Stimulated activated CD8-positive, alpha-beta memory T cell treated with anti-CD3 and anti-CD28 coated beads, Interleukin-7, amount 100 ng/mL, for 48 hours (primary cell): Measurements from ENCODE around the gene GRN.
"Not testable (repeated sequence)": the region's sequence is repeated elsewhere in the genome, so short reads cannot be mapped to it uniquely, and the experiment has no call there.

Experiments
- DNase-seq, 2 donors: peaks; one replicate each; pipeline ENCODE4 v3.0.0-alpha.2; 2020; ENCODE audit warnings: low read depth in 1 of 2; ENCODE audit errors: extremely low read depth in 1 of 2

The GRN gene

GRCh38 chr17:44360826-44361225 is 15.7 kb downstream of the GRN start:
- no peak for DNase-seq

GRCh38 chr17:44361292-44362260 is 16.5 kb downstream of the GRN start:
- no peak for DNase-seq

DNA sequence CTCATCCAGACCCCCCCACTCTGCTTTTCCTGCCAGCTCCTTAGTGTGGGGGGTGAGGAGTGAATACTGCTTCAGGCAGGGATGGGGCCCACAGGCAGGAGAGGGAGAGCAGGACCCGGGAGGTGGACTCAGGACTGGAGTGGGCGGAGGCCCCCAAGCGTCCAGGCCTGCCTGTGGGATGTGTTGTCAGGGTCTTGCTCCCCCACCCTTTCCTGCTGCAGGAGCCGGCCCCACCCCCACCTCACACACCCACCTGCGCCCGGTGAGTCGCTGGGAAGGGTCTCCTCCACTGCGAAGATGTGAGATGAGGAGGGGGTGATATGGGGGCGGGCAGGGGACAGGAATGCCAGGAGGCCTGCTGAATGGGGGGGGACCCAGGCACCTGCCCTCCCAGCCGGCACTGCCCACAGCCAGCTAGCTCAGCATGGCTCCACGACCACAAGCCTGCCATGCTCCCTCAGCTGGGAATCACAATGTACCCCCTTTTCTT is 17.4 kb downstream of the GRN start:
- no peak for DNase-seq

DNA sequence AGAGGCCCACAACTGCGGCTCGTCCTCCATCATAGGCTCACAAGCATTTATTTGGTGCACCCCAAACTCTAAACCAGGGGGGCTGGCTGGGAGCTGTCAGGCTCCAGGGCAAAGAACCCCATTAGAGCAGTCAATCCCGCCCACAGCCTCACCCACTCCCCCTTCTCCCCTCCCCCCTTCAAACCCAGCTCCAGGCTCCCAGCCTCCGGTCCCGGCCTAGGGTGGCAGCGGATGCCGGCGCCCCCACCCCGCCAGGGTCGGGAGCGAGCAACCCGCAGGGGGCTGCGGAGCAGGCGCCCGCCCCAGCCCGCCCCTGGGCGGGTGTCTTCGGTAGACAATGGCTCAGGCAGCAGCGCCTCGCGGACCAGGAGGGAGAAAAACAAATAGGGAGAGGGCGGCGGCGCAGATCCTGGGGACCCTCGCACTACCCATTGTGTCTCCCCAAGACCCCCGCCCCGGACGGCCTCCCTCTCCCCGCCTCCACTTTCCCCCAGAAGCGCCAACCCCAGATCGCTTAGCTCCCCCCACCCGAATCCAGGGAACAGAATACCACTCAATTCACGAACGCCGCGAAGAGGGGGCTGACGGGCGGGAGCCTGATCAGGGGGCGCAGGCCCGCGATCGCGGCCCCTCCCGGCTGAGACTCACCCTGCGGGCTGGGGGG is 18.0 kb downstream of the GRN start:
- DNase-seq = no peak

DNA sequence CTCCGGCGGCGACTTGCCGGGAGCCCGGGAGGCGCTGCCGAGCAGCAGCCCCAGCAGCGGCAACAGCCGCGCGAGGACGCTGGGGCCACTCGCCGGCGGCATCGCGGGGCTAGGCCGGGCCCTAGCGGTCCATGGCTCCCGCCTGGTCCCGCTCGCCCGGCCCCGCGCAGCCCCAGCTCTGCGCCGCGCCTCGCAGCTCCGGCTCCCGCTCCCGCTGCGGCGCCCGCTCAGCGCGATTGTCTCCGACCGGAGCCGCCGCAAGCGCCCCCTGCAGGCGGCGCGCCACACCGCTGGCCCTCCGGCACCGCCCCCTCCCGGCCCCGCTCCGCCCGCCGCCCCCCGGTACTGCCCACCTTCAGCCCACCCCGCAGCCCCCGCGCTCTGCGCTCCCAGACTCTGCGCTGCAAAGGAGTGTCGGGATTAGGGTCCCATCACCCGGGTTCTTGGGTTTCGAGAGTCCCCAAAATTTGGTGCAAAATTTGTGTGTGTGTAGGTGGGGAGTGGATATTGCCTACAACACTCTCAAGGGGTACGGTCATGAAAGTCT is 18.6 kb downstream of the GRN start, which contains the start of gene FAM171A2:
TSS of gene FAM171A2 (minus strand) at position 241 of the 547 bp plus-strand sequence. CDS start at position 102, 139 bp downstream.
- DNase-seq = peak; percentile 31 to 48

DNA sequence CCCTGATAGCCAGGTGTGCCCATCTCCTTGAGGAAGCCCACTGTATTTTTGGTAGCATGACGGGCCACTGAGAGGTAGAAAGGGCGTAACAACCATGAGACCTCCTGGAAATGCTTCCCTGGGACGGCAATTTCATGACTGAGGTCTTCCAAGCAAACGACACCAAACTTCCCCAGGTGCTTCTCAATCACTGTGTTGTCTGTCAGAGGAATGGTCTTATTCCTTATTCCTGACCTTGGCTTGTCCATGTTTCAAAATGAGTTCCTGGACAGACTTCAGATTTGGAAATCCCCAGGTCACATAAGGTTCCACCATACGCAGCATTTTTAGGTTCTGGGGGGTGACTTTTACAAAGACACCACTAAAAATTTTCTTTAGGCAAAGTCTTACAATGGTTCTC is 19.9 kb downstream of the GRN start:
- DNase-seq = not testable (repeated sequence)

GRCh38 chr17:44367231-44367979 is 22.3 kb downstream of the GRN start:
- no peak for DNase-seq

GRCh38 chr17:44368391-44369243 is 23.5 kb downstream of the GRN start:
- DNase-seq = not testable (repeated sequence)

- DNase-seq = not testable (repeated sequence)
These were observed 24.4 kb downstream of the GRN start for GRCh38 chr17:44369414-44370023.

GRCh38 chr17:44372036-44372435 is 26.9 kb downstream of the GRN start:
- DNase-seq = no peak

DNA sequence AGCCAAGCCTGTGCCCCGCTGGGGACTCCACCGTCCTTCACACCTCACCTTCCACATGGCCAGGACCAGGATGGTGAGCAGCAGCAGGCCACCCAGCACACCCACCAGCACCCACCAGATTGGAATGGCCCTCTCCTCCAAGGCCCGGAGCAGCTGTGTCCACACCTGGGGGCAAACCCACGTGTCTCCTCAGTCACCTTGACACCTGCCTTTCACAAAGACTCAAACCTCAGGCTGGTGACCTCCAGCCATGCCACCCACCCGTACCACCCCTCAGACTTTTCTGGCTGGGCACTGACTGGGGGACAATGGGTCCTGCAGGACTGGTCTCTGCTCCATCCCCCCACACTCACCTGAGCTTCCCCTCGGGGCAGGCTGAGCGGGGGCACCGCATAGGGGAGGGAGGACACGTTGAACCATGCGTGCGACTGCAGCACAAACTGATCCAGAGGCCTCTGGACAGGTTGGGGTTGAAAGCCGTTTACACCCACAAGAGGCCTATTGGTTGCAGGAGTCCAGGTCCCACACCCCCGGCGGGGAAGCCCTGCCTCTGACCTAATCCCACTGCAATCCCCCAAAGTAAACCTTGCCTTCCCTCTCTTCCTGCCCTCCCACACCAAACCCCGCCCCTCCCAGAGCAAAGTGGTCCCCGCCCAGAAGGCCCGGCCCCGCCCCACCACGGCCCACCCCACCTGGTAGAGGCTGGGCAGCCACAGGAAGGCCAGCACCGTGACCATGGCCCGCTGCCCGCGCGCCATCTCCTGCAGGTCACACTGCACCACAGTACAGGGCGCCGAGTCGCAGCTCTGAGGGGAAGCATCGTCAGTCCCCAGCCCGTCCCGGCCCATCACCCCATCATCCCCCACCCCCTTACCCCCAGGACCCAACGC is 29.4 kb downstream of the GRN start:
- no peak for DNase-seq

DNA sequence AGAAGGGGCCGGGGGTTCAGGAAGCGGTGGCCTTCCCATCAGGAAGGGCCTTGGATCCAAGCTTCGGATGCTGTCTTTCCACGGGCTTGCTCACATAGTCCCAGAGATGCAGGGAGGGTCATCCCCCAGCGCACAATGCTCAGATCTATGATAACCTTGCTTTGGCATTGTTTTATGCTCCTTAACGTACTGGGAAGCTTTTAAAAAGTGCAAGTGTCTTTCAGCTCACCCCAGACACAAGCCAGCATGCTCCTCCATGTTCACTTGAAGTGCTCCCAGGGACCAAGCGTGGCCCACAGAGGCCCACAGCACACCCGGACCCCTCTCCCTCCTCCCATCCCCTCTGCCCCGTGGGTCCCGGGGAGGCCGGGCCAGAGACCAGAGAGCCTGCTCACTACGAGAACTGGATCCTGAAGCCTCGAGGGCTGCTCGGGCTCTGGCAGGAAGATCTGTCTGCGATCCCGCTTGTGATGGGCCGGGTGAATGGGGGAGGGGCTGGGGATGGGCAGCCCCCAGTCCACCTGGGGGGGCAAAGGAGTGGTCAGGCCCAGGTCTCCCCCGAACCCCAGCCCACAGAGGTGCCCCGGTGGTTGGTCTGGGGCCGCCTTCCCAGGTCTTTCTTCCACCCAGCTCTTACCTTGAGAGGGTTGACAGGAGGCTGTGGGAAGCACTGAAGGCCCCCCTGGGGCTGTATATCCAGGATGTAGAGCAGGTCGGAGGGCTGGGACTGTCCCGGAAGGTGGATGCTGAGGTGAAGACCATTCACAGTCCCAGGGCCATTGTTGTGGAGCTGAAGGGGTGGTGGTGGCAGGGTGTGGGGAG is 30.3 kb downstream of the GRN start:
- DNase-seq = no peak

GRCh38 chr17:44376124-44376523 is 31.0 kb downstream of the GRN start:
- DNase-seq = no peak

DNA sequence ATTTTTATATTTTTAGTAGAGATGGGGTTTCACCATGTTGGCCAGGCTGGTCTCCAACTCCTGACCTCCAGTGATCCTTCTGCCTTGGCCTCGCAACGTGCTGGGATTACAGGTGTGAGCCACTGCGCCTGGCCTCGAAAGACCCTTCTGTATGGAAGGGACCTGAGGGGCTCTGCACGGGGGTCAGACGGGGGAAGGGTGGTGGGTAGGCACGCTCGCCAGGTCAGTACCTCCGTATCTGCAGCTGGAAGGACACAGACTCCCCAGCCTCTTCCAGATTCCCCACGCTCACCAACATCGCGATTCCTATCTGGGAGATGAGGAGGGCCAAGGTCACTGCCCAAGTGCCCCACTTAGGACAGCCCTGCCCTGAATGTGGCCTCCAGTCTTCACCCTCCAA is 31.7 kb downstream of the GRN start:
- DNase-seq = no peak

DNA sequence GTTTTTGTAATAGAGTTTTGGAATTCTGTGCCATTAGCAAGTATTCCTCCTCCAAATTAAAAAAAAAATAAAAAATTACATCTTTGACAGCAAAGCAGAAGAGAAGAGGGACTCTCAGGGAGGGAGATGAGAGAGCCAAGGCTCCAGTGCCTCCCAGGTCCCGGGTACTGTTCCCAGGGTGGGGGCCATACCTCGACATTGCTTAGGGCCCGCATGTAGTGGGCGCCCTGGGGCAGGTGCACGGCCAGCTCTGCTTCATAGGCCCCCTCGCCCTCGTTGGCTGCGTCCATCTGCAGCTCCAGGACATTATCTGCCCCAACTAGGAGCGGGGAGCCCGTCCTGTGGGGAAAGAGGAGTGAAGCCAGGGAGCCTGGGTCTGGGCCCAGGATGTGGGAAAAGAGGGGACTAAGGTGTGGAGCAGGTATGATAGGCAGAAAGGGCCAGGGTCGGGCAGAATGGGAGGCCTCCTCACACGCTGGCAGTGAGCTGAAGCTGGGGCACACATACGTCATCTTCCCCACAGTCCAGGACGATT is 33.1 kb downstream of the GRN start:
- DNase-seq = no peak

GRCh38 chr17:44379887-44380286 is 34.8 kb downstream of the GRN start:
- DNase-seq = no peak

- no peak for DNase-seq
These were observed 35.7 kb downstream of the GRN start for GRCh38 chr17:44380767-44381166.
